Heart left ventricle (tissue), 16 donors: ENCODE data around the gene SEMA3E. TPM values are rescaled to one million over a fixed set of nuclear protein-coding genes. Genes with fewer than 3 reads are reported as not detected.

Source experiments
- ATAC-seq, 4 donors: fragments of 200-7000 bp; cut with Tn5 transposase; one replicate each; pipeline ENCODE4 v1.9.1; 2020 to 2022; ENCODE audit warnings: moderate library complexity in 4 of 4, mild to moderate bottlenecking in 3 of 4, moderate number of reproducible peaks in 1 of 4
- DNase-seq, 5 donors: peaks; one replicate each; pipeline ENCODE4 v3.0.0-alpha.2; 2020
- H3K27ac ChIP-seq, 12 donors: fragments of 200-600 bp; sonication (generic) in 4 of 12; one replicate each; pipeline versions ENCODE4 v1.5.0 to v1.8.0; 2016 to 2022; ENCODE audit warnings: mild to moderate bottlenecking in 2 of 12
- H3K27me3 ChIP-seq, 9 donors: fragments of 200-600 bp; sonication (generic) in 2 of 9; one replicate each; pipeline versions ENCODE4 v1.5.1 to v1.8.0; 2016 to 2022; ENCODE audit warnings: mild to moderate bottlenecking in 3 of 9
- H3K36me3 ChIP-seq, 9 donors: fragments of 200-600 bp; sonication (generic) in 2 of 9; one replicate each; pipeline versions ENCODE4 v1.5.0 to v1.8.0; 2018 to 2022; ENCODE audit warnings: mild to moderate bottlenecking in 2 of 9
- H3K4me1 ChIP-seq, 12 donors: fragments of 200-600 bp; sonication (generic) in 4 of 12; one replicate each; pipeline versions ENCODE4 v1.5.0 to v1.8.0; 2016 to 2022; ENCODE audit warnings: mild to moderate bottlenecking in 3 of 12
- H3K4me3 ChIP-seq, 12 donors: fragments of 200-600 bp; sonication (generic) in 4 of 12; one replicate each; pipeline versions ENCODE4 v1.5.0 to v1.8.0; 2017 to 2022; ENCODE audit warnings: mild to moderate bottlenecking in 9 of 12, moderate library complexity in 4 of 12
- H3K9me3 ChIP-seq, 12 donors: fragments of 200-600 bp; sonication (generic) in 4 of 12; one replicate each; pipeline versions ENCODE4 v1.5.0 to v1.8.0; 2016 to 2022; ENCODE audit warnings: mild to moderate bottlenecking in 1 of 12
- POLR2A ChIP-seq, 2 donors: fragments of 450-650 bp; IDR thresholded peaks; one replicate each; pipeline ENCODE4 v1.6.1; 2017; ENCODE audit warnings: antibody characterized with exemption in 2 of 2, mild to moderate bottlenecking in 2 of 2, moderate library complexity in 2 of 2
- WGBS, 4 donors: extraction: QIAGEN DNeasy Blood & Tissue Kit in 2 of 4; methylation state at CpG; one replicate each; pipeline versions ENCODE4 v1.1.5 to v1.1.7; 2013 to 2018; 5-methylcytosine and 5-hydroxymethylcytosine counted together
- intact Hi-C, 10 donors: fragments of 100-400 bp; cut with DNase I; formaldehyde crosslinking; loops; one replicate each; pipeline versions ENCODE4 v1.11.1 to v1.14.2; 2022
- polyA plus RNA-seq, 2 donors: library from polyadenylated mRNA; stranded (reverse); fragments of 200-250 nt; gene quantifications; one replicate each; pipeline ENCODE4 v1.2.3, GENCODE V29; 2013
- total RNA-seq, 9 donors: library from RNA; depleted of rRNA in 2 of 9; stranded (reverse); fragments of >200 nt in 2 of 9; fragmentation: NEBNext Ultra II Directional in 3 of 9; extraction: Animal tissue kit (Norgen Biotek cat#: 25700) in 3 of 9; gene quantifications; one replicate each; pipeline versions ENCODE4 v1.1.0 to v1.2.4, GENCODE V29; 2016 to 2023
- TF ChIP-seq, protein P1 (sequence below), 12 donors: fragments of 200-600 bp; sonication (generic) in 4 of 12; IDR thresholded peaks; one replicate each; pipeline versions ENCODE4 v1.5.0 to v1.8.0; 2018 to 2022; ENCODE audit warnings: antibody characterized with exemption in 12 of 12, mild to moderate bottlenecking in 5 of 12
- donor health status: ischemic (EF 13 %, LVEDD 7.1; RV severe dilation, severe dysfunction).
- donor health status: healthy with polysubstance abuse.
- donor health status: DM: no; HTN: yes; CAD: no.
- donor health status: DM: no; HTN: no; CAD: no.
- donor health status: ischemic (EF 25% LVEDD 6.9; RV normal size, moderate dysfunction).
- donor health status: ischemic (EF 25% LVEDD 5.7; RV mildly dilated, moderate dysfunction).
- donor health status: healthy.
- donor health status: DM: yes; HTN: yes; CAD: no.
- donor health status: ischemic (EF 35%, LVEDD 5.7; RV mildly dilated, moderate dysfunction).
- donor health status: nonischemic (EF 11% LVEDD 7.7; RV severe dilation, severe dysfunction).
- donor health status: DM: yes; HTN: yes; CAD: no.
- donor health status: PGD.
- donor health status: ischemic (EF 29% LVEDD 5.4; RV normal size, mild dysfunction).
- donor health status: nonischemic (EF 23%, LVEDD 6.1; RV moderate dilation, normal function).

SEMA3E gene
- total and polyA plus RNA-seq, 11 donors, result 0.04 to 1.2 (median 0.17) TPM; not detected in 3

- intact Hi-C loops, result no loop called here
- 73 to 80% (median 78%) methylated on average over 3 of the region's 3 CpGs for WGBS, 4 donors
- H3K9me3 ChIP-seq, result no peaks in the 10 kb centered on the region
Measured at GRCh38 chr7:83492802-83493201, 156.1 kb downstream of the SEMA3E start.

GRCh38 chr7:83487801-83488200 lies 161.1 kb downstream of the SEMA3E start:
- WGBS, 4 donors, result 86 to 92% (median 89%) methylated on average over 2 of the region's 2 CpGs
- intact Hi-C loops, result no loop called here
- DNase-seq, result no peak
- TF ChIP-seq, protein P1, sequence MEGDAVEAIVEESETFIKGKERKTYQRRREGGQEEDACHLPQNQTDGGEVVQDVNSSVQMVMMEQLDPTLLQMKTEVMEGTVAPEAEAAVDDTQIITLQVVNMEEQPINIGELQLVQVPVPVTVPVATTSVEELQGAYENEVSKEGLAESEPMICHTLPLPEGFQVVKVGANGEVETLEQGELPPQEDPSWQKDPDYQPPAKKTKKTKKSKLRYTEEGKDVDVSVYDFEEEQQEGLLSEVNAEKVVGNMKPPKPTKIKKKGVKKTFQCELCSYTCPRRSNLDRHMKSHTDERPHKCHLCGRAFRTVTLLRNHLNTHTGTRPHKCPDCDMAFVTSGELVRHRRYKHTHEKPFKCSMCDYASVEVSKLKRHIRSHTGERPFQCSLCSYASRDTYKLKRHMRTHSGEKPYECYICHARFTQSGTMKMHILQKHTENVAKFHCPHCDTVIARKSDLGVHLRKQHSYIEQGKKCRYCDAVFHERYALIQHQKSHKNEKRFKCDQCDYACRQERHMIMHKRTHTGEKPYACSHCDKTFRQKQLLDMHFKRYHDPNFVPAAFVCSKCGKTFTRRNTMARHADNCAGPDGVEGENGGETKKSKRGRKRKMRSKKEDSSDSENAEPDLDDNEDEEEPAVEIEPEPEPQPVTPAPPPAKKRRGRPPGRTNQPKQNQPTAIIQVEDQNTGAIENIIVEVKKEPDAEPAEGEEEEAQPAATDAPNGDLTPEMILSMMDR (IDR thresholded peaks at IDR 0.05), result no peak
- no peak for TF ChIP-seq POLR2A (IDR thresholded peaks at IDR 0.05)
- H3K4me1 ChIP-seq, result no peaks in the 10 kb centered on the region
- no peaks in the 10 kb centered on the region for H3K9me3 ChIP-seq
- no peaks in the 10 kb centered on the region for H3K27me3 ChIP-seq
- no peaks in the 10 kb centered on the region for H3K36me3 ChIP-seq
- ATAC-seq, result no peak
- no peak overlapping the region for H3K27ac ChIP-seq
- no peak overlapping the region for H3K4me3 ChIP-seq

More at GRCh38 chr7:83492802-83493201, 156.1 kb downstream of the SEMA3E start:
- TF ChIP-seq, protein P1 (IDR thresholded peaks at IDR 0.05), result no peak
- no peak for TF ChIP-seq POLR2A (IDR thresholded peaks at IDR 0.05)
- Histone ChIP-seq H3K4me1 (no peaks in the 10 kb centered on the region), H3K27me3 (no peaks in the 10 kb centered on the region), H3K36me3 (no peaks in the 10 kb centered on the region), H3K4me3 (no peak overlapping the region), H3K27ac (no peak overlapping the region)
- DNase-seq (no peak), ATAC-seq (no peak)

DNA sequence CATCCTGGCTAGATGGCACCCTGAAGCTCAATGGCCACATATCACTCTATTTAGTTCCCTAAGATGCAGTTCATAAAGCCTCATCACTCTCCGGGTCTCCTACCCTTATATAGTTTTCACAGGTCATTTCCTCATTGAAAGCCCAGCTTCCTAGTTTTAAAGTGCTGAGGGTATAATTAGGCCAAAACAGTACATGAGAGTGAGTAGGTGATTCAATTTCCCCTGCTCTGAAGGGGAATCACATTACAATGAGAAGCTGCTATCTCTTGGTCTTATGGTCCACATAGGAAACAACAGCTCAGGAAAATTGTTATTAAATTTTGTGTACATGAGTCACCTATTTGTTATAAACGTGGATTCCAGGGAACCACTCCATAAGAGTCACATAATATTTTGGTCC lies 162.0 kb downstream of the SEMA3E start:
- H3K36me3 ChIP-seq, result no peaks in the 10 kb centered on the region
- no peaks in the 10 kb centered on the region for H3K9me3 ChIP-seq
- H3K4me1 ChIP-seq, result no peaks in the 10 kb centered on the region
- DNase-seq, result no peak
- H3K4me3 ChIP-seq, result no peak overlapping the region
- 61 to 78% (median 72%) methylated on average over 2 of the region's 2 CpGs for WGBS, 4 donors
- no peak for ATAC-seq
- intact Hi-C loops, result no loop called here
- H3K27ac ChIP-seq, result no peak overlapping the region
- no peaks in the 10 kb centered on the region for H3K27me3 ChIP-seq
- TF ChIP-seq, protein P1 (IDR thresholded peaks at IDR 0.05), result no peak
- TF ChIP-seq POLR2A (IDR thresholded peaks at IDR 0.05), result no peak

DNA sequence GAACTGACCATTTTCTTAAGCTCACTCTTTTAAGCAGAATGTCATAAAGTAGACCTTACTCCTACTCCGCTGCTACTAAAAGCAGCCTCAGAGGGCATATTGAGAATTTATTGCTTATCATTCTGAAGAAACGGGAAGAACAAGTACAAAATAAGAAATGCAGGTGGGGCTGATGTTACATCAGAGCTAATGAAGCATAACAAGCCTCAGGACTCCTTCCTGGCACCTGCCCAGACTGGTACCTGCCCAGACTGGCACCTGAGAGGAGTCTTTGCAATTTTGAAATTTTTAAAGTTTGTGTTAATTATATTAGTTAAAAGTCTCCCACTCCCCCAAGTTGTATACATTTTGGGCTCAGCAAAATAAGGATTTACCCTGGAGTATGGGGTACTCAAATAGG lies 162.4 kb downstream of the SEMA3E start:
- 74 to 81% (median 76%) methylated on average over 2 of the region's 2 CpGs for WGBS, 4 donors
- intact Hi-C loops, result no loop called here
- ATAC-seq (no peak), DNase-seq (no peak)
- Histone ChIP-seq H3K4me1 (no peaks in the 10 kb centered on the region), H3K4me3 (no peak overlapping the region), H3K27ac (no peak overlapping the region), H3K36me3 (no peaks in the 10 kb centered on the region), H3K9me3 (no peaks in the 10 kb centered on the region), H3K27me3 (no peaks in the 10 kb centered on the region)
- no peak for TF ChIP-seq POLR2A (IDR thresholded peaks at IDR 0.05)
- TF ChIP-seq, protein P1 (IDR thresholded peaks at IDR 0.05), result no peak
